Nephron progenitor cell (in vitro differentiated cells): Measurements from ENCODE around the gene JARID2.
A peak's percentile ranks its signal among the peaks of the same experiment; 100 is the strongest.

Experiments
- DNase-seq: peaks from one replicate; pipeline ENCODE4 v3.0.0; 2021
- H3K27ac Mint-ChIP-seq: 2 replicates; pipeline ENCODE4 v1.8.0; 2021; ENCODE audit warnings: mild to moderate bottlenecking, moderate library complexity, mixed read lengths
- H3K27me3 Mint-ChIP-seq: 2 replicates; pipeline ENCODE4 v1.8.0; 2021; ENCODE audit warnings: mild to moderate bottlenecking, low read depth, mixed read lengths; ENCODE audit not compliant: poor library complexity
- H3K36me3 Mint-ChIP-seq: 2 replicates; pipeline ENCODE4 v1.8.0; 2021; ENCODE audit warnings: low read depth, mixed read lengths
- H3K4me1 Mint-ChIP-seq: 2 replicates; pipeline ENCODE4 v1.8.0; 2021; ENCODE audit warnings: mixed read lengths
- H3K4me3 Mint-ChIP-seq: 2 replicates; pipeline ENCODE4 v1.8.0; 2021; ENCODE audit warnings: mild to moderate bottlenecking, moderate library complexity, mixed read lengths
- H3K9me3 Mint-ChIP-seq: 2 replicates; pipeline ENCODE4 v1.8.0; 2021; ENCODE audit warnings: mild to moderate bottlenecking, moderate library complexity, mixed read lengths
- TF ChIP-seq, protein P1 (sequence below): fragments of 200-600 bp; sonication (generic); IDR thresholded peaks from 2 replicates; pipeline ENCODE4 v1.5.0; 2021; ENCODE audit warnings: antibody characterized with exemption

JARID2 gene

DNA sequence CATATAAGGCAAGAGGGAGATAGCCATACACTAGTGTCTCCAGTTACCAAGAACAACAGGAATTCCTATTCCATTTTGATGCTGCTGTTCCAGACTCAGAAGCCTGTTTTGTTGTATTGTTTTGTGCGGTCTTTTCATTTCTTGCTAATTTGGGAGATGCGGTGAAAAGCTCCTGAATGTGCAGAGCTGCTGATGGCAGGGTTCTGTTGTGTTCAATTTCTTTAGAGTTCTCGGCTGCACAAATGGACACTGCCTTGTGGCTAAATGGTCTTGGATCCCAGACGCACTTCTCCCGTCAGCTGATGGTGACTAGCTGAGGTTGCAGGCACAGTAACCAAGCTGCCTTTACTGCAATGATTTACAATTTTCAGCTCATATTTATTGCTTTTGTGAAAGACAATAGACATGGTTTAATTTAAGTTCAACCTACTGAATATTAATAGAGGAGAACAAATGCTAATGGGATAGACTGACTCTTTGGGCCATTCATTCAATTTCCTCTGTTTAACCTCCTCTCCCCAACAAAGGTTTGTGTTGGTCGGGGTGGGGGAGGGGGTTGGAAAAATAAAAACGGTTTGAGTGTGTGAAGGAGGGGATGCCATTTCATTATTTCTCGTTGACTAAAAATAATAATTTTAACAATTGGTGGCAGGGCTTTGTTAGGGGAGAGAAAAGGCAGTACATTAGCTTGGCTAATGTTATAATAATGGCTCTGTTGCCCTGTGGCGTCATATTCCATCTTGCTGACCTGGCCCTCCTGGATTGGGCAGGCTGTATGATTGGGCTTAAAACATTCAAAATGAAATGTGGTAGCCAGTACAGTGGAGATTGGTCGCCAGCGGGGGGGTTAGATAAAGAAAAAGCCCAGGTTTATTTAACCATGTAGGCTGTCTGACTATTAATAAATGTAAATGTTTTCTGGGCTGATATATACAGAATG lies 159.5 kb downstream of the JARID2 start:
- TF ChIP-seq, protein P1, sequence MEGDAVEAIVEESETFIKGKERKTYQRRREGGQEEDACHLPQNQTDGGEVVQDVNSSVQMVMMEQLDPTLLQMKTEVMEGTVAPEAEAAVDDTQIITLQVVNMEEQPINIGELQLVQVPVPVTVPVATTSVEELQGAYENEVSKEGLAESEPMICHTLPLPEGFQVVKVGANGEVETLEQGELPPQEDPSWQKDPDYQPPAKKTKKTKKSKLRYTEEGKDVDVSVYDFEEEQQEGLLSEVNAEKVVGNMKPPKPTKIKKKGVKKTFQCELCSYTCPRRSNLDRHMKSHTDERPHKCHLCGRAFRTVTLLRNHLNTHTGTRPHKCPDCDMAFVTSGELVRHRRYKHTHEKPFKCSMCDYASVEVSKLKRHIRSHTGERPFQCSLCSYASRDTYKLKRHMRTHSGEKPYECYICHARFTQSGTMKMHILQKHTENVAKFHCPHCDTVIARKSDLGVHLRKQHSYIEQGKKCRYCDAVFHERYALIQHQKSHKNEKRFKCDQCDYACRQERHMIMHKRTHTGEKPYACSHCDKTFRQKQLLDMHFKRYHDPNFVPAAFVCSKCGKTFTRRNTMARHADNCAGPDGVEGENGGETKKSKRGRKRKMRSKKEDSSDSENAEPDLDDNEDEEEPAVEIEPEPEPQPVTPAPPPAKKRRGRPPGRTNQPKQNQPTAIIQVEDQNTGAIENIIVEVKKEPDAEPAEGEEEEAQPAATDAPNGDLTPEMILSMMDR: no peak
- H3K36me3 Mint-ChIP-seq: peaks cover 5% of the 10 kb centered on the region
- H3K4me3 Mint-ChIP-seq: no peak overlapping the region
- DNase-seq: no peak
- H3K27me3 Mint-ChIP-seq: no peaks in the 10 kb centered on the region
- H3K9me3 Mint-ChIP-seq: no peaks in the 10 kb centered on the region
- H3K4me1 Mint-ChIP-seq: peaks cover 91% of the 10 kb centered on the region
- H3K27ac Mint-ChIP-seq: peak overlapping the region; percentile 85

DNA sequence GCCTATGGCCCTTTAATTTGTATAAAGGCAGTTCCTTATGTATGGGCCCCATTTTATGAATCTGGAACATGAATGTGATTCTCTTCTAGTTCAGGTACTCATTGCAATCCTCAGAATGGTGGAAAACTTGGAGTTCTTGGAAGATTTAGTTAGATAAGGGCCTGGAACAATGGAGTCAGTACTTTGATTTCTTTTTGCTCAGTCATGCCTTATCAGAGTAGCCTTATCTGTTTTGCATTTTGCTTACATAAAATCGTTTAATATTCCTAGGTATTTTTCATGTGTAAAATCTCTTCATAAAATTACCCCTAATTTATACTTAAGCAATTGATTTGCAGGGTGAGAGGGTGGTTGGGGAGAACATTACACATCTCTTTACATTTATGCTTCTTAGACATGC lies 160.6 kb downstream of the JARID2 start:
- H3K27ac Mint-ChIP-seq: no peak overlapping the region
- peaks cover 13% of the 10 kb centered on the region for H3K36me3 Mint-ChIP-seq
- TF ChIP-seq, protein P1: no peak
- H3K4me3 Mint-ChIP-seq: no peak overlapping the region
- no peaks in the 10 kb centered on the region for H3K9me3 Mint-ChIP-seq
- no peak for DNase-seq
- H3K27me3 Mint-ChIP-seq: no peaks in the 10 kb centered on the region
- peaks cover 90% of the 10 kb centered on the region for H3K4me1 Mint-ChIP-seq

DNA sequence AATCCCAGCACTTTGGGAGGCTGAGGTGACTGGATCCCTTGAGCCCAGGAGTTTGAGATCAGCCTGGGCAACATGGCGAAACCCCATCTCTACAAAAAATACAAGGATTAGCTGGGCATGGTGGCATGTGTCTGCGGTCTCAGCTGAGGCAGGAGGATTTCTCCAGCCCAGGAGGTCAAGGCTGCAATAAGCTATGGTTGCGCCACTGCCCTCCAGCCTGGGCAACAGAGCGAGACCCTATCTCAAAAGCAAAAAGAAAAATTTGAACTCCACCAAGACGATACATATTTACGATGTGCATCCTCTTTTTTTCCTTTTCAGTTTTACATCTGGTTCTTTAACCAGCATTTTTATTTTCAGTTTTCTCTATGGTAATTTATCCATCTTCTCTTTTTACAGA lies 162.1 kb downstream of the JARID2 start:
- Mint-ChIP-seq H3K27ac (no peak overlapping the region), H3K9me3 (peaks cover under 1% of the 10 kb centered on the region), H3K36me3 (peaks cover 28% of the 10 kb centered on the region), H3K27me3 (no peaks in the 10 kb centered on the region), H3K4me1 (peaks cover 90% of the 10 kb centered on the region), H3K4me3 (no peak overlapping the region)
- no peak for DNase-seq
- TF ChIP-seq, protein P1: no peak

DNA sequence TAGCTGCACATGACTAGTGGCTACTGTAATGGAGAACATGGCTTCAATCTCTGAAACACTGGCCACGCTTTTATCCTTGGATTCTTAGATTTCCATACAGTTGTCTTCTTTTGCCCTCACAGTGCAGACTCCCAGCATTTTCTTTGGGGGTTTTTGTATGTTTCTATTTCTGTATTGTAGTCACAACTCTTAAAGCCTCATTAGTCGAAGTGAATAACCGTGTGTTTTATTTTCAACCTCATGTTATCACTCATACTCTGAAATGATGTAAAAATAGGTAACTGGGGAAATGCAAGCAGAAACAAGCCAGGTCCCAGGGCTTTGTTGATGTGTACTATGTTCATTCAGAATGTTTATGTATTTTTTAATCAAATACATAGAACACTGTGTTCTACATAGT lies 162.9 kb downstream of the JARID2 start:
- Mint-ChIP-seq H3K9me3 (peaks cover 7% of the 10 kb centered on the region), H3K36me3 (peaks cover 36% of the 10 kb centered on the region), H3K27ac (peak overlapping the region; percentile 6), H3K4me1 (peaks cover 90% of the 10 kb centered on the region), H3K4me3 (no peak overlapping the region), H3K27me3 (no peaks in the 10 kb centered on the region)
- TF ChIP-seq, protein P1: no peak
- DNase-seq: no peak

DNA sequence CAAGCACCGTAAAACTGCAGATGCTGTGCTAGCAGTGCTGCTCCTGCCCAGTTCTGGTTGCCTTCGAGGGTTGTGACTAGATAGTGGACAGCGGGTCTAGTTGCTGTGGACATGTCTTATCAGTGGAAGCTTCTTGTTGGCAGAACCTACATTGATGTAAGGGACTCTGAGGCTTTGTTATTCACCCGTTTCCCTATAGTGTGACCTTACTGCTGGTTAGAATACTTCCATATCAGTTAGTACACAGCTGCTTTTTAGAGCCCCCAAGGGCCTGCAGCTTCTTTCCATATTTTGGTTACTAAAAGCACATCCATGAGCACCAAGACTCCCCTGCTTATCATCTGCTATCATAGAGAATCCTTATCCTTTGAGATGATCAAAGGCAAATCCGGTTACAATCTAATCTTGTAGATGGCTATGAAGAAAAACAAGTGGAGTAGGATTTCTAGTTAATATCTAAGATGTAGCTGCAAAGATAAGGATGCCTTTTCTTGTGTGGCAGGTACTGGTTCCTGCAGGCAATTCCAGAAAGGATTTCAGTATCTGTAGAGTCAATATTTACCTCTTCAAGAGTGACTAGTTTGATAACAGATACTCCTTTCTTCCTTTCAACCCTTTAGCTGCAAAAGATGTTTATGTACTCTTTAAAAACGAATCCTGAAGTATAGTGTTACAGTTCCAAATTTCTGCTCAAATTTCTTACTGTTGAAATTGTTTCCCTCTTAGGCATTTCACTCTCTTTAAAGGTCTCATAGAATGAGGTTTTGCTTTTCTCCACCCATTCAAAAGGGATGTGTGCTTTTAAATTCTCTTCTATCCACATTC lies 163.6 kb downstream of the JARID2 start:
- peak overlapping the region; percentile 24 for H3K4me3 Mint-ChIP-seq
- no peaks in the 10 kb centered on the region for H3K27me3 Mint-ChIP-seq
- peaks cover 14% of the 10 kb centered on the region for H3K9me3 Mint-ChIP-seq
- peaks cover 90% of the 10 kb centered on the region for H3K4me1 Mint-ChIP-seq
- H3K27ac Mint-ChIP-seq: peak overlapping the region; percentile 95
- peaks cover 43% of the 10 kb centered on the region for H3K36me3 Mint-ChIP-seq
- TF ChIP-seq, protein P1: no peak
- no peak for DNase-seq
